ENCODE results near the gene DPPA3.

GRCh38 chr12:7695566-7696197 lies 15.6 kb upstream of the DPPA3 start, which contains the start of gene GDF3:
- no peak for TF ChIP-seq CTCF (IDR thresholded peaks at IDR 0.05; ENCODE audit: low read length)
- no peak for TF ChIP-seq EZH2 (IDR thresholded peaks at IDR 0.05; ENCODE audit: borderline replicate concordance, low read length)

Data from OCI-LY1 (cell line).